NAMALWA (cell line): Measurements from ENCODE around the gene TMEM30B.
A peak's percentile ranks its signal among the peaks of the same experiment; 100 is the strongest.

ENCODE experiments used
- DNase-seq: peaks from one replicate; pipeline ENCODE4 v3.0.0-alpha.2; 2015; ENCODE audit warnings: low spot score

Gene TMEM30B

DNA sequence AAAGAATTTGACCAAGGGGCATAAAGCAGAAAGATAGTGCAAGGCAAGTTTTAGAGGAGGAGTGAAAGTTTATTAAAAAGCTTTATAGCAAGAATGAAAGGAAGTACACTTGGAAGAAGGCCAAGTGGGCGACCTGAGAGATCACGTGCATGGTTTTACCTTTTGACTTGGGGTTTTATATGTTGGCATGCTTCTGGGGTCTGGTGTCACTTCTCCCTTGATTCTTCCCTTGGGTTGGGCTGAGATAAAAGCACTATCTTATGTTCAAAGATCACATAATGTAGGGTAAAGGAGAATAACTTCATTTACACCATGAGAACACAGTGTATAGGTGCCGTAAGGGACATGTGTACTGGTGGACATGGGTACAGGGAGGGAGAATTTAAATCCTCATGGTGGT lies 17.7 kb upstream of the TMEM30B start:
- DNase-seq, result no peak

- DNase-seq, result no peak
Observed at GRCh38 chr14:61297581-61297980, 16.4 kb upstream of the TMEM30B start.

GRCh38 chr14:61296719-61297502 lies 15.8 kb upstream of the TMEM30B start:
- peak; percentile 55 for DNase-seq

- no peak for DNase-seq
Observed at GRCh38 chr14:61296151-61296550, 15.0 kb upstream of the TMEM30B start.

DNA sequence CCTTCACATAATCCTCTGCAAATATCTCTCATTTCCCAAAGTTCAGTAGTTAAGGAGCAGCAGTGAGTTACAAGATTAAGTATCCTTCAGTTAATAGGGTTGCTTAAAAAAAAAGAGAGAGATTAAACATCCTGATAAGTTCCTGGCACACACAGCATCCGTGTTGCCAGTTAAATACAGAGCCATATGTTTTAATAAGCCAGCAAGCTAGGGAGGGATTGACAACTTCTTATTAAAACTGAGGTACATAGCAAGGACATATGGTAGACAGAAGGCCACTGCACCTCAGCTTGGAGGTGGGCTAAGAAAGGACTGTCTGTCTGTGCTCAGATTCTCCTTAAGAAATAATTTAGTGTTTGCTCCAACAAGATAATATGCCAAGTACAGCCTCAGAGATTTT lies 9.6 kb upstream of the TMEM30B start:
- no peak for DNase-seq

DNA sequence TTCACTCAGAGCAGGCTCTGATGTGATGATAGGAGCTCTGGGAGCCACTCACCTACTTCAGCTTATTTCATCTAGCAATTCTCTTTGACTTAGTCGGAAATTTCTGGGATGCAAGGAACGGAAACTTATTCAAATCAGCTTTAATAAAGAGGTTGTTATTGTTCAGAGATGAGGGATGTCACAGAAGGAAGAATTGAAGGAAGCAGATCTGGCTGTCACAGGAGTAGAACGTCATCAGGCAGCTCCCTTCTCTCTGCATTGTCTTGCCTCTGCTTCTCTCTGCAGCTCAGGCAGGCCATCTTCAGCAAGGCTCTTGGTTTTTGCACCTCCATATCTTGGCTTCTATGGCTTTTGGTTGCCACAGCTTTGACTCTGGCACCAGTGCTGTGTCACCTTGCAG lies 7.6 kb upstream of the TMEM30B start:
- DNase-seq, result no peak

GRCh38 chr14:61288228-61288627 lies 7.1 kb upstream of the TMEM30B start:
- DNase-seq, result no peak

- DNase-seq, result no peak
Observed at GRCh38 chr14:61287196-61287595, 6.1 kb upstream of the TMEM30B start.

DNA sequence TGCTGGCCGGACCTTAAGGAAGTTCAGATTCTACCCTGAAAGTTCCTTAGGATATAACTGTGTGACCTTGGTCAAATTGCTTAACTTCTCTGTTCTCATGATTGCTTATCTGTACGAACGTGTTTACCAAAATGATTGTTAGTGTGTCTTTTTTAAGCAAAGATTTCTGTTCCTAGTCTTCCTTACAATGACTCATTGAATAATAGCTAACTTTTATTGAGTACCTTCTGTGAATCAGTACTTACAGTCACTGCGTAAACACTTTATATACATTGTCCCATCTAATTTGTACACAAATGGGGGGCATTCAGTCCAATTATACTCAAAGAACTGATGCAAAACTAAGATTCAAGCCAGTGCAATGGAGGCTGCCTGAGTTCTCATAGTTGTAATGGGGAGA lies 4.2 kb upstream of the TMEM30B start:
- no peak for DNase-seq

DNA sequence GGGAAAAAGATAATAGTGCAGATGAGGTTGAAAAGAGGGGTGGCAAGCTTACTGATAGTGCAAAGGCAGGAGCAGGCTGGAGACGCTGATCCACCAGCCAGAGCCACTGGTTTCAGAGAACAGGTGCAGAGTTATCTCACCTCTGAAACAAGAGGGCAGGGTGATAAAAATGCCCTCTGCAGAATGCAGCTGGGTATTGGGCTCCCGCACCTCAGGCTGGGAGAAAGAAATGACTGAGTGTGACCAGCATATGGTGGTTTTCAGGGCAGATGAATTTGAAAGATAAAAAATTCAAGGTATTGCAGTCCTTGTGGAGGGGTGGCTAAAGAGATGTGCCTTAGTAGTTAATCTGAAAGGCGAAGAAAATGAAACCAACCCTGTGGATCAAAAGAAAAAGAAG lies 2.9 kb upstream of the TMEM30B start:
- DNase-seq, result no peak

DNA sequence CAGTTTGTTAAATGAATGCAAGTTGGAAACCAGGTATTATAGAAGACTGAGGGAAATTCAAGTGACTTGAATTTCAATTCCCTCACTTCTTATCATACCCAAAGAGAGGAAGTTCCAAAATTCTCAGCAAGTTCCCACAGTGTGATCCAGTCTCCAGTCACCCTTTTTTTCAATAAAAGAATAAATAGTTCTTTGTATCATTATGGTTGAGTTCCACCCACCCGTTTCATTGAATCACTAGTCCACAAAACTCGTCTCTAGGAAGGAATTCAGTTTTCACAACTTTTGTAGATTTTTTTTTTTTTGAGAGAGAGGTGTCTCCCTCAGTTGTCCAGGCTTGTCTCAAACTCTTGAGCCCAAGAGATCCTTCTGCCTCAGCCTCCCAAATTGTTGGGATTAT lies 1.6 kb upstream of the TMEM30B start:
- no peak for DNase-seq

DNA sequence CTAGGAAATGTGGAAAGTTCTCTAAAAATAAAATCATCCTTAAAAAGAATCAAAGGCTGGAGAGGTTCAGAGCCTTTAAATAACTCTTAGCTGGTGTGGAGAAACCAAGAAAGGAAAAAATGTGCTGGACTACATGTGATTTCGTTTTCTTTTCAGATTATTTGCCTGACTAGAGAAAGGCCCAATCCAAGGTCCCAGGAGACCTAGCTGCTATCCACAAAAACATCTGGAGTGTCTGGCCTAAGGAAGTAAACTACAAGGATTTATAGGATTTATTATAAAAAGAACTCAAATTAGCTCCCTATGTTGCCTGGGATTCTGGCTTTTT lies 774 bp upstream of the TMEM30B start:
- DNase-seq, result no peak

GRCh38 chr14:61280526-61281185 lies 482 bp downstream of the TMEM30B start:
- no peak for DNase-seq

DNA sequence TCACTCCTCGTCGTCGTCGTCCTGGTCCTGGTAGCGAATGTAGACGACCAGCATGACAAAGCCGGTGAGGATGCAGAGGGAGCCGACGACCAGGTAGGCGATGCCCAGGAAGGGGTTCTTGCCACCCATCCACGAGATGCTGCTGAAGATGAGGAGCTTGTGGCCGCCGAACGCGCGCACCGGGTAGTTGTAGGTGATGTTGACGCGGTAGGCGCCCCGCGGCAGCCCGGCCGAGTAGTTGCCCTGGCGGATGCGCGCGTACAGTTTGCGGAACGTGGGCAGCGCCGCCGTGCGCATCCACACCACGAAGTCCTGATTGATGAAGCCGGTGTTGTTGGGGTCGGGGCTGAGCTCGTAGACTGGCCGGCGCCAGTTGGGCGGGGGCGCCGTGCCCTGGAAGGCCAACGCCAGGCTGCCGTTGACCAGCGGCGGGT lies 1.0 kb downstream of the TMEM30B start:
- DNase-seq, result no peak

- DNase-seq, result no peak
Observed at GRCh38 chr14:61279082-61279481, 2.1 kb downstream of the TMEM30B start.

DNA sequence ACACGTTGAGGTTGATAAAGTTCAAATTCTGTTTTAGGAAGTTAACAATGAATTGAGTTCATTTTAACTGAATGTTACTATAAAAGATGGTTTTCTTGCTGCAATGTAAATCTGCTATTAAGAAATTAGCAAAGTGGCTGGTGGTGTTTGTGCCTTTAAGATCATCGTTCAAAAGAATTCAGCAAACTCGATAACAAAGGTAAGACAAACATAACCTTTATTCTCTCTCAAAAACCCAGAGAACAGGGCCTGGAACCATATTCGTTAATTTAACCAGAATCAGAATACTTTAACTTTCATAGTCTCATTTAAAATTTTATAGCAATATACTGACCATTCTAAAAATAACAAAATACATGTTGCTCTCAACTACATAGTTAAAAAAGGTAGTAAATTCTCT lies 3.4 kb downstream of the TMEM30B start:
- DNase-seq, result no peak

DNA sequence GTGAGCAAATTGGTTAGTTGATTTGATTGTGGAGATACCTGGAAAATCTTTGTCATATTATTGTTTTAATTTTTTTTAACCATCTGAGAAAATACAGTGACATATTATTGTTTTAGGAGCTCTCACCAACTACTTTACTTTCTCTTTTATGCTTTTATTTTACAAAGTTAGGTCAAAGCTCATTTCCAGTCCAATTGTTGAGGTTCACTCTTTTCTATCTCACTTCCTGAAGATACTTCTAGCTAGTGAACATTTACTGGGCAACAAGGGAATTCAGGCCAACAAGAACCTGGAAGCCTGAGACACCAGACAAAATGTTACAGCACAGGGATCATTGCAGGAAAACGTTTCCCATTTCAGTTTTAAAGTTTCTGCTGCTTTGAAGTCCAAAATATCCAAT lies 3.9 kb downstream of the TMEM30B start:
- no peak for DNase-seq

DNA sequence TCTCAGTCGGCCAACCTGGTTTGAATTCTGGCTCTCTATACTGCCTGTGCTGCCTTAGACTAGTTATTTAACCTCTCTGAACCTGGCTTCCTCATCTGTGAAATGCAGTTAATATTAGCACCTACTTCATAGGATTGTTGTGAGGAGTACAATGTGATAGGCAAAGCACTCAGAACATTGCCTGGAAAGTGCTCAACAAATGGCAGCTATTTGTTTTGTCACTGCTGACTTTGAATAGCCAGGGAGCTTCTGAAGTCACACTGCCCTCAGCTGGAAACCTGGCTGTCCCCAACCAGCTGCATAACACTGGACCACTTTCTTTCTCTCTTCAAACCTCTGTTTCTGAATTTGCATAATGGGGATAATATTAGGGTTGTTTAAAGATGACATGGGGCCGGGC lies 9.6 kb downstream of the TMEM30B start:
- DNase-seq, result no peak

DNA sequence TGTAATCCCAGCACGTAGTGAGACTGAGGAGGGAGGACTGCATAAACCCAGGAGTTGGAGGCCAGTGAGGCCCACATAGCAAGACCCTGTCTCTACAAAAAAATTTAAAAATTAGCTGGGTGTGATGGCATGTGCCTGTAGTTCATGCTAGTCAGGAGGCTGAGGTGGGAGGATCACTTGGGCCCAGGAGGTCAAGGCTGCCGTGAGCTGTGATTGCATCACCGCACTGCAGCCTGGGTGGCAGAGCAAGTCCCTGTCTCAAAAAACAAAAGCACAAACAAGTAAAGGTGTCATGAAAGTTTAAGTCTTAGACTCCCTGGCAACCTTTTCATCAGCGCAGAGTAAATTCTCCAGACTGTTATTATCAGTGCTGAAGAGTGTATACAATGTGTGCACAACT lies 10.4 kb downstream of the TMEM30B start:
- no peak for DNase-seq

DNA sequence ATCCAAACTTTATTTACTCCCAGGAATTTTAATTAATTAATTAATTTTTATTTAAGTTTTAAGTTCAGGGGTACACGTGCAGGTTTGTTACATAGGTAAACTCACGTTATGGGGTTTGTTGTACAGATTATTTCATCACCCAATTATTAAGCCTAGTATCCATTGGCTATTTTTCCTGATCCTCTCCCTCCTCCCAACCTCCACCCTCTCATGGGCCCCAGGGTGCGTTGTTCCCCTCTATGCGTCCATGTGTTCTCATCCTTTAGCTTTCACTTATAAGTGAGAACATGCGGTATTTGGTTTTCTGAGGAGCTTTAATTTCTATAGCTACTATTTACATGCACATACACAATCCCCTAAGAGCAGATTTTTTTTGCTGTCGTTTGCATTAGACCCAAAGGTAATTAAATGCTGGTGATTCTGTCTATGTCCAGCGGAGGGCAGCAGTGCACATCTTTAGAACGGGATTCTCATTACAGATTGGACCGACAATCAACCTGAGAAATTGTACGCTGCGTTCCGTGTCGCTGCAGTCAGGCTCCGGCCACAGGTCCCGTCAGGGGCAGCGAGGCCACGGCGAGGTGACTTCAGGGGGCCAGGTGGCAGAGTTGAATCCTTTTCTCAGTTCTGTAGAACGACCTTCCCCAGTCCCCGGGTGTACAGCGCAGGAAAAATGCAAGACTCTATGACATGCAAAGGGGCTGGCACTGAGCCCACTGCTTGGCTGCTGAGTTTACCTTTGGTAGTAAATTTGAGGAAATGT lies 11.6 kb downstream of the TMEM30B start:
- DNase-seq, result peak; percentile 80

DNA sequence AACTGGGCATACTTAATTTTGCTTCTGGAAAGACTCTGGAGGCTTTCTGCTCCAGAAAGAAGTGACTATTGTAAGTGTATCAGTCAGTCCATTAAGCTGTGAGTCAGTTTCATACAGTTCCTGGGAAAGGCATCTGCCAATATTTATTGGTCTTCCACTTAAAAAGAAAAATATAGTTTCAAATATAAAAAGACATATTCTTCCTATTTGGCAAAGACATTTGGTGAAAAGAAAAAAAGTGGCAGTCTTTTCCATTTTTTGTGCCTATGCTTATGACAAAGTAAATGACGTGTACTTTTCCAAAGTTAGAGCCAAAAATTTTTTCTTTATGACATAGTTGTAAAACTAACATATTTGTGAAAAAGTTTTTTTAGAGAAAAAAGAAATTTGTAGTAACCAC lies 12.3 kb downstream of the TMEM30B start:
- no peak for DNase-seq

DNA sequence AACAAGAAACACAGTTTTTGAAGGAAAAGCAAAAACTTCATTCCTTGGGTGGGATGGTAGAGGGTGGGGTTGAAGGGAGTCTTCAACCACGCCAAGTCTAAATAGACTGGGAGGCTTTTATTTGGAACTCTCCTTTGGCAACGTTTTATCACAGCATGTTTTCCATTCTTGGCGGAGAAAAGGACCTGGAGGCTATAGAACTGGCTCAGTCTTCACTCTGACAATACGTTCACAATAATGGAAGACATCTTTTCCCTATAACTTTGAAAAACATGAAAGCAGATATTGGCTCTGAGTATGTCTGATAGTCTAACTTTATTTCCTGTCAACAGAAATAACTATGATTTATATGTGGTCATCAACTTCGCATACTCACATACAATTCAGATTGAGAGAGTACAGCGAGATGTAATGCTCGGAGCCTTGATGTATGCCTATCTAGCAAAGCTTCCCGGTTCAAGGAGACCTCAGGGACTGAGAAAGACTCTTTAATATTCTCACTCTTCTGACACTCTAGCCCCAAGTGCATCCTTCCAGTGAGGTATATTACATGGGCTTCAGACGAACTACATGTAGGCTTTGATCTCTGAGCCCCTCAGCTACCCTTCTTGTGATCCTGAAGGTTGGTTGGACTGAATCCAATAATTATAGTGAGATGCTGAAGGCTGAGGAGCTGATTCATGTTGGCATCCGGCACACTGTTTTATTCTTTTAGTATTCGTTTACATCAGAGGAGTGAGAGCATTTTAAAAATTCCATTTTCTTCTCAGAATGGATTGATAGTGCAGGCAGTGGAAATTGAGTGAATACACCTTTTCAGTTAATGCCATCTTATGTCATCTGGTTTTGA lies 14.0 kb downstream of the TMEM30B start:
- no peak for DNase-seq
